Fibroblast of the aortic adventitia (primary cell): Measurements from ENCODE around the gene ARPC1A. TPM values are rescaled to one million over a fixed set of nuclear protein-coding genes. Genes with fewer than 3 reads are reported as not detected.
"Not testable (repeated sequence)": the region's sequence is repeated elsewhere in the genome, so short reads cannot be mapped to it uniquely, and the experiment has no call there.

ENCODE experiments used
- DNase-seq: peaks from one replicate; pipeline ENCODE4 v3.0.0-alpha.2; 2010; ENCODE audit warnings: low read depth
- H3K4me3 ChIP-seq: 2 replicates; pipeline ENCODE4 v1.5.1; 2011; ENCODE audit warnings: low read depth, mild to moderate bottlenecking, control low read depth, low read length, moderate library complexity
- total RNA-seq: library from RNA; depleted of rRNA; stranded (reverse); fragments of >200 nt; gene quantifications from 2 replicates; pipeline ENCODE4 v1.2.3, GENCODE V29; 2012; ENCODE audit warnings: low replicate concordance
- TF ChIP-seq, protein P1 (sequence below): IDR thresholded peaks from 2 replicates; pipeline ENCODE4 v1.5.1; 2011; ENCODE audit warnings: mild to moderate bottlenecking, low read length, control low read depth, inconsistent platforms; ENCODE audit not compliant: insufficient read depth

The ARPC1A gene
- total RNA-seq, 1 donor, result 253 TPM

DNA sequence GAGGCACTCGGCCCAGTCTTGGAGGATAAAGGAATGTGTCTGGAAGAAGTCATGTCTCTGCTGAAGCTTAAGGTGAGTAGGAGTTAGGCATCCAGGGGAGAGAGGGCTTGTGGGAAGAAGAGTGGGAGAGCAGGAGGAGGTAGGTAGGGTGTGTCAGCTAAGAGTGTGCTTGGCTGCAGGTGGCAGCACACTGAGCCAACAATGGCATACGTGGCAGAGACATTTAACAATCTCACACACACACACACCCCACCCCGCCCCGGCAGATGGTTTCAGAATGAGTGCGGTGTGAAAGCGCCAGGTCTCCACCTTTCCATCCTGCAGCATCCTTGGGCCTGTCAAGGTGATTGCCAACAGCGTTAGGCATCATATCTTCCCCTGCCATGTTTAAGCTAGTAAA is 11.2 kb upstream of the ARPC1A start:
- DNase-seq, result no peak
- H3K4me3 ChIP-seq, result no peak overlapping the region
- TF ChIP-seq, protein P1, sequence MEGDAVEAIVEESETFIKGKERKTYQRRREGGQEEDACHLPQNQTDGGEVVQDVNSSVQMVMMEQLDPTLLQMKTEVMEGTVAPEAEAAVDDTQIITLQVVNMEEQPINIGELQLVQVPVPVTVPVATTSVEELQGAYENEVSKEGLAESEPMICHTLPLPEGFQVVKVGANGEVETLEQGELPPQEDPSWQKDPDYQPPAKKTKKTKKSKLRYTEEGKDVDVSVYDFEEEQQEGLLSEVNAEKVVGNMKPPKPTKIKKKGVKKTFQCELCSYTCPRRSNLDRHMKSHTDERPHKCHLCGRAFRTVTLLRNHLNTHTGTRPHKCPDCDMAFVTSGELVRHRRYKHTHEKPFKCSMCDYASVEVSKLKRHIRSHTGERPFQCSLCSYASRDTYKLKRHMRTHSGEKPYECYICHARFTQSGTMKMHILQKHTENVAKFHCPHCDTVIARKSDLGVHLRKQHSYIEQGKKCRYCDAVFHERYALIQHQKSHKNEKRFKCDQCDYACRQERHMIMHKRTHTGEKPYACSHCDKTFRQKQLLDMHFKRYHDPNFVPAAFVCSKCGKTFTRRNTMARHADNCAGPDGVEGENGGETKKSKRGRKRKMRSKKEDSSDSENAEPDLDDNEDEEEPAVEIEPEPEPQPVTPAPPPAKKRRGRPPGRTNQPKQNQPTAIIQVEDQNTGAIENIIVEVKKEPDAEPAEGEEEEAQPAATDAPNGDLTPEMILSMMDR, result no peak

DNA sequence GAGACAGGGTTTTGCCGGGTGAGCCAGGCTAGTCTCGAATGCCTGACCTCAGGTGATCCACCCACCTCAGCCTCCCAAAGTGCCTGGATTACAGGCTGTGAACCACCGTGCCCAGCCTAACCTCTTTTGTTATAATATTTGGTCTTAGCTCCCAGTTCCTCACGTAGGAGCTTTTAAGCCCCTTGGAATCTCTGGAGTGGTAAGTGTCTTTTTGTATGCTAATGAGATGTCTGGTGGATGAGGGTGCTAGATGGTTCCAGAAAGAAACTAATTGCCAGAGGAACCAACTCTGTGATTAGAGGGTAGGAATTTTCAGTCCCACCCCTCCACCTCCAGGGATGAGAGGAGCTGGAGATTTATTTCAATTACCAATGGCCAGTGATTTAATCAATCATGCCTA is 5.3 kb upstream of the ARPC1A start:
- no peak for DNase-seq
- TF ChIP-seq, protein P1, result no peak
- H3K4me3 ChIP-seq, result no peak overlapping the region

DNA sequence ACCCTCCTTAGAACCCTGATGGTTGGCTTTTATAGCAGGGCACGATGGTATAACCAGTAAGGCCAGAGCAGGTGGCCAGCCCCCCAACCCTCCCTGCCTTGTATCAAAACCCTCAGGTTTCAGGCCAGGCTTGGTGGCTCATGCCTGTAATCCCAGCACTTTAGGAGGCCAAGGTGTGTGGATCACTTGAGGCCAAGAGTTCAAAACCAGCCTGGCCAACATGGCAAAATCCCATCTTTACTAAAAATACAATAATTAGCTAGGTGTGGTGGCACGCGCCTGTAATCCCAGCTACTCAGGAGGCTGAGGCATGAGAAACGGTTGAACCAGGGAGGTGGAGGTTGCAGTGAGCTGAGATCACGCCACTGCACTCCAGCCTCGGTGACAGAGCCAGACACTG is 3.0 kb upstream of the ARPC1A start:
- DNase-seq, H3K4me3 ChIP-seq: not testable (repeated sequence)

DNA sequence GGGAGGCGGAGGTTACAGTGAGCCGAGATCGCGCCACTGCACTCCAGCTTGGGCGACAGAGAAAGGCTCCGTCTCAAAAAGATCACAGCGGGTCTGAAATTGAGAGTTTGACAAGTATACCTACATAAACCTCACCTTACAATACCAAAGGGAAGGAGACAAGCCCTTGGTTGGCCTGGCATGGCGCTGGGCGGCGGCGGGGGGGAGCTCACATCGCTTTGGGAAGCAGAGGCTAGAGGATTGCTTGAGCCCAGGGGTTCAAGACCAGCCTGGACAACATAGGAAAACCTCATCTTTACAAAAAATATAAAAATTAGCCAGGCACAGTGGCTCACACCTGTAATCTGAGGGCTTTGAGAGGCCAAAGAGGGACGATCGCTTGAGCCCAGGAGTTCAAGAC is 1.1 kb upstream of the ARPC1A start:
- H3K4me3 ChIP-seq, result peak overlapping the region; percentile 99
- no peak for DNase-seq
- TF ChIP-seq, protein P1, result no peak

DNA sequence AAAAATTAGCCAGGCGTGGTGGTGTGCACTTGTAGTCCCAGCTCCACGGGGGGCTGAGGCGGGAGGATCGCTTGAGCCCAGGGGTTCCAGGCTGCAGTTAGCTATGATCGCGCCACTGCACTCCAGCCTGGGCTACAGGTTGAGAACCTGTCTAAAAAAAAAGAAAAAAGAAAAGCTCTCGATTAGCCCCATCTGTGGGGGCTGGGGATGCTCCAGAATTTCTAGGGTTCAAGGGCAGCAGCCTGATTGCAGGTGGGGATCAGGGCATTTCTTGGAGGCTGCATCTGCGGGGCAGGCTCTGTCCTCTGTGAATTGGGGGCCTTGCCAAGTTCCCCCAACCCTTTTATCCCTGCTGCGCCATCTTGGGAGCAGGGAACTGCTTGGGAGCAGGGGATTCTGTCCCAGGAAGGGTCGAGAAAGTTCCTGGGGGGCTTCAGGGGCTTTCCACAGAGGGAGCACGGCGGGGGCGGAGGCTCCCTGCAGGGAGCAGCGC is 651 bp upstream of the ARPC1A start:
- peak overlapping the region; percentile 99 for H3K4me3 ChIP-seq
- TF ChIP-seq, protein P1, result no peak
- no peak for DNase-seq

DNA sequence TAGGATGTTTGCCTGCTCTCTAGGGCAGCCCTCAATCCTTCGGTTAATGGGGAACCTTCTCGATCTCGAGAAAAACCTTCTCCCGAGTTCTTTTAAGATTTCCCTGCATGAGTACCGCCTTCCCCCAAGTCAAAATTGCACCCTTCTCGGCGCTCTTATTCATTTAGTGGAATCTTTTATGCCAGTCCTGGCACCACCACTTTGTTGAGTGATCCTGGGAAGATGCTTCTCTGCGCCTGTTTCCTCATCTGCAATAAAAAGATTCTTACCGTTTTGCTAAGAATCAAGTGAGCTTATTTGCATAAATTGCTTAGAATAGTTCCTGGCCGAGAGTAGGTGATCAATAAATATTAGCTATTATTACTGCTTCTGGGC is 697 bp downstream of the ARPC1A start:
- H3K4me3 ChIP-seq, result peak overlapping the region; percentile 99
- no peak for DNase-seq
- TF ChIP-seq, protein P1, result no peak

DNA sequence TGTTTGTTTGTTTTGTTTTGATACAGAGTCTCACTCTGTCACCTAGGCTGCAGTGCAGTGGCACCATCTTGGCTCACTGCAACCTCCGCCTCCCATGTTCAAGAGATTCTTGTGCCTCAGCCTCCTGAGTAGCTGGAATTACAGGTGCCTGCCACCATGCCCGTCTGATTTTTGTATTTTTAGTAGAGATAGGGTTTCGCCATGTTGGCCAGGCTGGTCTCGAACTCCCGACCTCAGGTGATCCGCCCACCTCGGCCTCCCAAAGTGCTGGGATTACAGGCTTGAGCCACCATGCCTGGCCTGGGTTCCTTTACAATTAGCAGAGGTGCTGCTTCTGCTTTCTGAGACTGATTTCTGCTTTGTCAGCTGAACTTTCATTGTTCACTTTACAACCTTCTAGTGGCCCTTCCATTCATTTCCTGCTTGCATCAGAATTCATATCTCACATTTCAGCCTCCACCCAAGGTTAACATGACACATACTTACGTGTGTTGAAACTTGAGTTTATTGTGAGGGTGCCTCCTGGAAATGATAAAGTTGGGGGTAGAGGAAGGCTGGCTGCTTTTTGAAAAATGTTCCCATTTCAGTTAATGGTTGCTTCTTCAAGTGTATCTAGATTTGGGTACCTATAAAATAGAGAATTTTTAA is 4.7 kb downstream of the ARPC1A start:
- not testable (repeated sequence) for H3K4me3 ChIP-seq
- DNase-seq, result peak; percentile 94

DNA sequence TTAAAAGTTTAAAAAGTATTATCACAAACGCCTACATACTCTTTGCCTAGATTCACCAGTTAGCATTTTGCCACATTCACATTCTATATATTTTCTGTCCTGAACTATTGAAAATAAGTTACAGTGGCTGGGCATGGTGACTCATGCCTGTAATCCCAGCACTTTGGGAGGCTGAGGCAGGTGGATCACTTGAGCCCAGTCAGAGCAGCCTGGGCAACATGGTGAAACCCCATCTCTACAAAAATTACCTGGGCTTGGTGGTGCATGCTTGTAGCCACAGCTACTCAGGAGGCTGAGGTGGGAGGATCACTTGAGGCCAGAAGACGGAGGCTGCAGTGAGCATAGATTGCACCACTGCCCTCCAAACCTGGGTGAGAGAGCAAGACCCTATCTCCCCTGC is 5.3 kb downstream of the ARPC1A start:
- TF ChIP-seq, protein P1, result no peak
- DNase-seq, result no peak

More for the DNA sequence above, 5.3 kb downstream of the ARPC1A start:
- H3K4me3 ChIP-seq, result no peak overlapping the region
